Colon (tissue), 2 donors: ENCODE data around the gene PDE6B.
"Not testable (repeated sequence)": the region's sequence is repeated elsewhere in the genome, so short reads cannot be mapped to it uniquely, and the experiment has no call there.

Experiments used
- FAIRE-seq: peaks from 2 replicates; lab custom pipeline; 2012; peaks lifted over from hg19 to GRCh38; lab: Jason Lieb, UNC
- donor health status: control.
- donor health status: control.

The PDE6B gene

GRCh38 chr4:622071-622995 lies 3.0 kb upstream of the PDE6B start:
- FAIRE-seq: no peak

GRCh38 chr4:622996-623913 lies 2.1 kb upstream of the PDE6B start:
- FAIRE-seq: no peak

- no peak for FAIRE-seq
Observed at GRCh38 chr4:623914-624566, 1.3 kb upstream of the PDE6B start.

GRCh38 chr4:625631-626161 lies 323 bp downstream of the PDE6B start:
- FAIRE-seq: no peak

- FAIRE-seq: no peak
Observed at GRCh38 chr4:626201-627091, 1.1 kb downstream of the PDE6B start.

- no peak for FAIRE-seq
Observed at GRCh38 chr4:627347-628125, 2.2 kb downstream of the PDE6B start.

- no peak for FAIRE-seq
Observed at GRCh38 chr4:628311-628741, 3.0 kb downstream of the PDE6B start.

- no peak for FAIRE-seq
Observed at GRCh38 chr4:628821-629635, 3.7 kb downstream of the PDE6B start.

GRCh38 chr4:629636-629914 lies 4.2 kb downstream of the PDE6B start:
- FAIRE-seq: no peak

- FAIRE-seq: no peak
Observed at GRCh38 chr4:629915-630641, 4.7 kb downstream of the PDE6B start.

GRCh38 chr4:630656-631055 lies 5.3 kb downstream of the PDE6B start:
- FAIRE-seq: no peak

GRCh38 chr4:632196-632790 lies 6.9 kb downstream of the PDE6B start:
- no peak for FAIRE-seq

GRCh38 chr4:632926-633325 lies 7.6 kb downstream of the PDE6B start:
- FAIRE-seq: no peak

GRCh38 chr4:633406-633805 lies 8.0 kb downstream of the PDE6B start:
- FAIRE-seq: no peak

GRCh38 chr4:633976-634598 lies 8.7 kb downstream of the PDE6B start:
- no peak for FAIRE-seq

GRCh38 chr4:634599-634985 lies 9.2 kb downstream of the PDE6B start:
- FAIRE-seq: no peak

GRCh38 chr4:635066-635835 lies 9.9 kb downstream of the PDE6B start:
- FAIRE-seq: not testable (repeated sequence)
